ENCODE results near the gene DNAJC4.

Gene DNAJC4

GRCh38 chr11:64256300-64256699 is 26.0 kb downstream of the DNAJC4 start:
- DNase-seq (ENCODE audit: low spot score): no peak
- TF ChIP-seq CTCF (IDR thresholded peaks at IDR 0.05; ENCODE audit: extremely low read depth, insufficient read depth, missing control alignments): no peak
- in situ Hi-C loops (cut with MboI; ENCODE audit: low pct_unique_long_range_greater_than_20kb, low sequenced_read_pairs, unreplicated experiment): no loop called here

GRCh38 chr11:64258356-64258755 is 28.0 kb downstream of the DNAJC4 start:
- in situ Hi-C loops (cut with MboI; ENCODE audit: low pct_unique_long_range_greater_than_20kb, low sequenced_read_pairs, unreplicated experiment): no loop called here
- DNase-seq (ENCODE audit: low spot score): peak; percentile 27
- no peak for TF ChIP-seq CTCF (IDR thresholded peaks at IDR 0.05; ENCODE audit: extremely low read depth, insufficient read depth, missing control alignments)

GRCh38 chr11:64258946-64259532 is 28.7 kb downstream of the DNAJC4 start:
- in situ Hi-C loops (cut with MboI; ENCODE audit: low pct_unique_long_range_greater_than_20kb, low sequenced_read_pairs, unreplicated experiment): no loop called here
- no peak for DNase-seq (ENCODE audit: low spot score)
- TF ChIP-seq CTCF (IDR thresholded peaks at IDR 0.05; ENCODE audit: extremely low read depth, insufficient read depth, missing control alignments): no peak

GRCh38 chr11:64259533-64260067 is 29.3 kb downstream of the DNAJC4 start:
- TF ChIP-seq CTCF (IDR thresholded peaks at IDR 0.05; ENCODE audit: extremely low read depth, insufficient read depth, missing control alignments): no peak
- DNase-seq (ENCODE audit: low spot score): peak; percentile 70
- in situ Hi-C loops (cut with MboI; ENCODE audit: low pct_unique_long_range_greater_than_20kb, low sequenced_read_pairs, unreplicated experiment): no loop called here

GRCh38 chr11:64260147-64260708 is 29.9 kb downstream of the DNAJC4 start:
- no peak for TF ChIP-seq CTCF (IDR thresholded peaks at IDR 0.05; ENCODE audit: extremely low read depth, insufficient read depth, missing control alignments)
- peak; percentile 69 for DNase-seq (ENCODE audit: low spot score)
- in situ Hi-C loops (cut with MboI; ENCODE audit: low pct_unique_long_range_greater_than_20kb, low sequenced_read_pairs, unreplicated experiment): no loop called here

- no peak for TF ChIP-seq CTCF (IDR thresholded peaks at IDR 0.05; ENCODE audit: extremely low read depth, insufficient read depth, missing control alignments)
- in situ Hi-C loops (cut with MboI; ENCODE audit: low pct_unique_long_range_greater_than_20kb, low sequenced_read_pairs, unreplicated experiment): no loop called here
- DNase-seq (ENCODE audit: low spot score): no peak
These were observed 31.3 kb downstream of the DNAJC4 start for GRCh38 chr11:64261556-64262080.
